ENCODE measurements around the gene PHETA2. TPM values are rescaled to one million over a fixed set of nuclear protein-coding genes. Genes with fewer than 3 reads are reported as not detected.
"Not testable (repeated sequence)": the region's sequence is repeated elsewhere in the genome, so short reads cannot be mapped to it uniquely, and the experiment has no call there.

Gene PHETA2
- total and polyA plus RNA-seq, 4 donors = 3.4 to 18.0 (median 6.7) TPM

GRCh38 chr22:42068291-42068690 lies 5.8 kb upstream of the PHETA2 start:
- H3K27me3 ChIP-seq (ENCODE audit: control insufficient read depth, insufficient read depth, low read length) = no peaks in the 10 kb centered on the region
- no peaks in the 10 kb centered on the region for H3K9me3 ChIP-seq (ENCODE audit: control insufficient read depth, insufficient read depth, low read length)
- H3K4me3 ChIP-seq (ENCODE audit: low read depth, low read length) = no peak overlapping the region
- H3K4me1 ChIP-seq (ENCODE audit: control insufficient read depth, insufficient read depth, low read length) = peaks cover 29% of the 10 kb centered on the region
- no peak for DNase-seq (ENCODE audit: low read depth in 4 of 6, low spot score in 6 of 6)
- H3K27ac ChIP-seq (ENCODE audit: low read depth, low read length) = no peak overlapping the region
- 98% methylated on average over 4 of the region's 4 CpGs for WGBS (ENCODE audit: insufficient coverage)
- peaks cover 34% of the 10 kb centered on the region for H3K36me3 ChIP-seq (ENCODE audit: control insufficient read depth, insufficient read depth, low read length)

GRCh38 chr22:42069801-42070516 lies 4.1 kb upstream of the PHETA2 start:
- peak in 1 of 6 donors; percentile 33 for DNase-seq (ENCODE audit: low read depth in 4 of 6, low spot score in 6 of 6)

DNA sequence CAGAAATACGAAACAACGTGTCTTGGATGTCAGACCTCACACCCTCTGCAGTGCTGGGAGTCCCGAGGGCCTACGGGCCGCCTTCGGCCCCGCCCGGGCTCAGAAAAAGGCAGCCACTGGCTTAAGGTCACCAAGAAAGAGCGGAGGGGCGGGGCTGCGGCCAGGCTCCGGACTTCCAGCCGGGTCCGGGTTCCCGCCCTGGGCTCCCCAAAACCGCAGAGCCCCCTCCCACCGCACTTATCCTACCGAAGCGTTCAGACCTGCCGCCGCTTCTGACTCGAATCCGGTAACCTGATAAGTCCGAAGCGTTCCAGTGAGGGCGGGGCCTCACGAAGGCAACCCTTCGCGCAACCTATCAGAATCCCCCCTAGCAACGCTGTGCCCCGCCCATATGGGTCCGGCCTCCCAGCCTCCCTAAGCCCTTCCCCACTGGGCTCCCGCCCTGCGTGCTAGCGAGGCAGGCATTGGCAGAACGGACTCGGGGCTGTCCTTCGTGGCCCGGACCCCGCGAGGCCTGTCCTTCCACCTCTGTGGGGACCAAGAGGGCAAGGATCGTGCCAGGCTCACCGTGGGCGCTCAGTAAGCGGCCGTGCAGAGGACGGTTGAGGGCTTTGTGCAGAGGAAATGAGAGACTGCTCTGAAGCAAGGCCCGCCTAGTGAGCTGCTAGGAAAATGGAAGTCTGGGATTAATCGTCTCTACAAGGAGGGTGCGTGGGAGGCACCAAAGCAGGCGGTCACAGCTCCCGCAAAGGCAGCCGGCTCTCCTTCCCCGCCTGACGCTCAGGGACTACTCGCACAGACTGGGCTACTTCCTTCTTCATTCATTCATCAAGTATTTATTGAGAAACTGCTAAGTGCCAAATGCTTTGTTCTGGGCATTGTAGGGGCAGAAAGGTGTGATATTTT lies 3.3 kb upstream of the PHETA2 start, which contains the start of gene NAGA:
Gene NAGA, minus strand, starts transcription at position 296 of the 906 bp plus-strand sequence. CDS start 515 bp downstream, outside the sequence.
- peak; percentile 87 to 99 (median 94) for DNase-seq (ENCODE audit: low read depth in 4 of 6, low spot score in 6 of 6)
- Histone ChIP-seq H3K27me3 (ENCODE audit: control insufficient read depth, insufficient read depth, low read length) (no peaks in the 10 kb centered on the region), H3K9me3 (ENCODE audit: control insufficient read depth, insufficient read depth, low read length) (no peaks in the 10 kb centered on the region), H3K27ac (ENCODE audit: low read depth, low read length) (peak within 1 kb of the TSS; percentile 97), H3K4me3 (ENCODE audit: low read depth, low read length) (peak within 1 kb of the TSS; percentile 91), H3K4me1 (ENCODE audit: control insufficient read depth, insufficient read depth, low read length) (peaks cover 52% of the 10 kb centered on the region), H3K36me3 (ENCODE audit: control insufficient read depth, insufficient read depth, low read length) (peaks cover 27% of the 10 kb centered on the region)
- under 1% methylated on average over 48 of the region's 56 CpGs for WGBS (ENCODE audit: insufficient coverage)

More at GRCh38 chr22:42069801-42070516, 4.1 kb upstream of the PHETA2 start:
- Histone ChIP-seq H3K27me3 (ENCODE audit: control insufficient read depth, insufficient read depth, low read length) (no peaks in the 10 kb centered on the region), H3K27ac (ENCODE audit: low read depth, low read length) (peak overlapping the region; percentile 97), H3K4me1 (ENCODE audit: control insufficient read depth, insufficient read depth, low read length) (peaks cover 46% of the 10 kb centered on the region), H3K9me3 (ENCODE audit: control insufficient read depth, insufficient read depth, low read length) (no peaks in the 10 kb centered on the region), H3K36me3 (ENCODE audit: control insufficient read depth, insufficient read depth, low read length) (peaks cover 34% of the 10 kb centered on the region), H3K4me3 (ENCODE audit: low read depth, low read length) (peak overlapping the region; percentile 91)
- 9% methylated on average over 14 of the region's 19 CpGs for WGBS (ENCODE audit: insufficient coverage)

DNA sequence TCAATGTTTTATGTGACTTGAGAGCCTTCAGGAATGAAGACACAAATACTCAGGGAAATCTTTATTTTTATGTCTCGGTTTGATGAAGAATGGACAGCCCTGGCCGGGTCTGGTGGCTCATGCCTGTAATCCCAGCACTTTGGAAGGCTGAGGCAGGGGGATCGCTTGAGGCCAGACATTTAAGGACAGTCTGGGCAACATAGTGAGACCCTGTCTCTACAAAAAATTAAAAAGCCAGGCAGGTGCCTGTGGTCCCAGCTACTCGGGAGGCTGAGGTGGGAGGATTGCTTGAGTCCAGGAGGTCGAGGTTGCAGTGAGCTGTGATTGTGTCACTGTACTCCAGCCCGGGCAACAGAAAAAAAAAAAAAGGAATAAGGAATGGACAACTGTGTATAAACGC lies 2.5 kb upstream of the PHETA2 start:
- Histone ChIP-seq H3K4me3 (ENCODE audit: low read depth, low read length) (peak overlapping the region; percentile 91), H3K4me1 (ENCODE audit: control insufficient read depth, insufficient read depth, low read length) (peaks cover 52% of the 10 kb centered on the region), H3K27ac (ENCODE audit: low read depth, low read length) (peak overlapping the region; percentile 97), H3K36me3 (ENCODE audit: control insufficient read depth, insufficient read depth, low read length) (peaks cover 19% of the 10 kb centered on the region)
- not testable (repeated sequence) for H3K27me3 ChIP-seq (ENCODE audit: control insufficient read depth, insufficient read depth, low read length); DNase-seq (ENCODE audit: low read depth in 4 of 6, low spot score in 6 of 6); H3K9me3 ChIP-seq (ENCODE audit: control insufficient read depth, insufficient read depth, low read length)
- 63% methylated on average over 7 of the region's 7 CpGs for WGBS (ENCODE audit: insufficient coverage)

GRCh38 chr22:42072606-42073330 lies 1.3 kb upstream of the PHETA2 start:
- no peak overlapping the region for H3K27ac ChIP-seq (ENCODE audit: low read depth, low read length)
- H3K36me3 ChIP-seq (ENCODE audit: control insufficient read depth, insufficient read depth, low read length) = peaks cover 15% of the 10 kb centered on the region
- H3K27me3 ChIP-seq (ENCODE audit: control insufficient read depth, insufficient read depth, low read length) = no peaks in the 10 kb centered on the region
- 85% methylated on average over 8 of the region's 8 CpGs for WGBS (ENCODE audit: insufficient coverage)
- H3K4me1 ChIP-seq (ENCODE audit: control insufficient read depth, insufficient read depth, low read length) = peaks cover 56% of the 10 kb centered on the region
- no peak overlapping the region for H3K4me3 ChIP-seq (ENCODE audit: low read depth, low read length)
- DNase-seq (ENCODE audit: low read depth in 4 of 6, low spot score in 6 of 6) = peak in 1 of 6 donors; percentile 17
- H3K9me3 ChIP-seq (ENCODE audit: control insufficient read depth, insufficient read depth, low read length) = no peaks in the 10 kb centered on the region

GRCh38 chr22:42073621-42074041 lies 417 bp upstream of the PHETA2 start:
- Histone ChIP-seq H3K4me1 (ENCODE audit: control insufficient read depth, insufficient read depth, low read length) (peaks cover 60% of the 10 kb centered on the region), H3K4me3 (ENCODE audit: low read depth, low read length) (peak overlapping the region; percentile 50), H3K9me3 (ENCODE audit: control insufficient read depth, insufficient read depth, low read length) (no peaks in the 10 kb centered on the region), H3K27ac (ENCODE audit: low read depth, low read length) (peak overlapping the region; percentile 84), H3K36me3 (ENCODE audit: control insufficient read depth, insufficient read depth, low read length) (peaks cover 8% of the 10 kb centered on the region), H3K27me3 (ENCODE audit: control insufficient read depth, insufficient read depth, low read length) (no peaks in the 10 kb centered on the region)
- DNase-seq (ENCODE audit: low read depth in 4 of 6, low spot score in 6 of 6) = no peak
- WGBS (ENCODE audit: insufficient coverage) = 76% methylated on average over 13 of the region's 14 CpGs

GRCh38 chr22:42074846-42075676 lies 1.0 kb downstream of the PHETA2 start:
- no peak for DNase-seq (ENCODE audit: low read depth in 4 of 6, low spot score in 6 of 6)
- H3K9me3 ChIP-seq (ENCODE audit: control insufficient read depth, insufficient read depth, low read length) = no peaks in the 10 kb centered on the region
- H3K36me3 ChIP-seq (ENCODE audit: control insufficient read depth, insufficient read depth, low read length) = peaks cover 8% of the 10 kb centered on the region
- H3K27me3 ChIP-seq (ENCODE audit: control insufficient read depth, insufficient read depth, low read length) = no peaks in the 10 kb centered on the region
- 87% methylated on average over 6 of the region's 9 CpGs for WGBS (ENCODE audit: insufficient coverage)
- peak overlapping the region; percentile 84 for H3K27ac ChIP-seq (ENCODE audit: low read depth, low read length)
- H3K4me1 ChIP-seq (ENCODE audit: control insufficient read depth, insufficient read depth, low read length) = peaks cover 56% of the 10 kb centered on the region
- H3K4me3 ChIP-seq (ENCODE audit: low read depth, low read length) = peak overlapping the region; percentile 50

DNA sequence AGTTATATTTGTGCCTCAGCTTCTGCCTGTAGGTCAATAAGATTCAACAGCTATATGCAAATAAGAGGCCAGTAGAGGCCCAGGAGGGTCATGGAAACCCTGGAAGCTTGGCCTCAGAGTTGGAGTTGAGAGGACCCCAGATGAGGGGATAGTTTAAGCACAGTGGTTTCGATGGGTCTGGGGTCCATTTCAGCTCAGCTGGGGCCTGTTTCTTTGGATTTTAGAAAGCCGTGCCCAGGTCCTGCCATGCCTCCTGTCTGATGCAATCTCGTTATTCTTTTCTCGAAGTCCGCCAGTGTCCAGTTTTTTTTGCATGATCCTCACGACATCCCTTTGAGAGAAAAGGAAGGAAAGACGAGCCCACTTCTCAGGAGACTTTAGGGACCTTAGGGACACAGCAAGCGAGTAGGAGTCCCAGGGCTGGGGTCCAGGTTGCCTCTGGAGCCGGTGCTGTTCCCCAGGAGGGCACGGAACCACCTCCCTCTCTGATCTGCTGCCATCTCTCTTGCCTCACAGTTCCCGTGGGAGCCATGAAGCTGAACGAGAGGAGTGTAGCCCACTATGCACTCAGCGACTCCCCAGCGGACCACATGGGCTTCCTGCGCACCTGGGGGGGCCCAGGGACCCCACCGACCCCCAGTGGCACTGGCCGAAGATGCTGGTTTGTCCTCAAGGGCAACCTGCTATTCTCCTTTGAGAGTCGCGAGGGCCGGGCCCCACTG lies 2.9 kb downstream of the PHETA2 start:
- DNase-seq (ENCODE audit: low read depth in 4 of 6, low spot score in 6 of 6) = no peak
- 93% methylated on average over 19 of the region's 20 CpGs for WGBS (ENCODE audit: insufficient coverage)
- Histone ChIP-seq H3K4me3 (ENCODE audit: low read depth, low read length) (no peak overlapping the region), H3K9me3 (ENCODE audit: control insufficient read depth, insufficient read depth, low read length) (no peaks in the 10 kb centered on the region), H3K27ac (ENCODE audit: low read depth, low read length) (no peak overlapping the region), H3K36me3 (ENCODE audit: control insufficient read depth, insufficient read depth, low read length) (peaks cover 11% of the 10 kb centered on the region), H3K27me3 (ENCODE audit: control insufficient read depth, insufficient read depth, low read length) (no peaks in the 10 kb centered on the region), H3K4me1 (ENCODE audit: control insufficient read depth, insufficient read depth, low read length) (peaks cover 51% of the 10 kb centered on the region)
